C4-2B (cell line): ENCODE data around the gene DCDC2C.

Source experiments
- CTCF ChIP-seq: fragments of 450-650 bp; conservative IDR thresholded peaks from 2 replicates; pipeline ENCODE4 v1.5.1; 2017; ENCODE audit warnings: mild to moderate bottlenecking
- ZFX ChIP-seq: fragments of 450-650 bp; IDR thresholded peaks from 2 replicates; pipeline ENCODE4 v1.6.1; 2017

GRCh38 chr2:3885629-3886628, 182.6 kb downstream of the DCDC2C start:
- TF ChIP-seq CTCF: no peak
- TF ChIP-seq ZFX: no peak
